NCI-H1092 treated with DMSO at 0.1 percent for 48 hours (cell line): ENCODE data around the gene WDR87.
"Not testable (repeated sequence)": the region's sequence is repeated elsewhere in the genome, so short reads cannot be mapped to it uniquely, and the experiment has no call there.

Source experiments
- DNase-seq: peaks from one replicate; lab custom pipeline; 2025; lab: John Stamatoyannopoulos, UW

WDR87 gene

DNA sequence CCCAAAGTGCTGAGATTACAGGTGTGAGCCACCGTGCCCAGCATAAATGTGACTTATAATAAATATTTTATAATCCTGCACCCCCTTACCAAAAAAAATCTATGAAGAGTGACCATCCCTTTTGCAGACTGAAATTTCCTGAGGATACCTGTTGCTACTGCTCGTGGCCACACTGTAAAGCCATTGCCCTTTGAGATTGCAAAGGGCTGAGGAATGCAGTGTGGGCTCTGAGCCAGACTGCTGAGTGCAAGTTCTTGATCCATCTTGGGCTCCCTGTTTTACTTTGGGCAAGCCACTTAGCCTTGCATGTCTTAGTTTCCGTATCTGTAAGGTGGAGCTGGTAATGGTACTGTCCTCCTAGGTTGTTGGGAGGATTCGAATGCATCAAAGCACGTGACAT, 24.0 kb upstream of the WDR87 start:
- no peak for DNase-seq

DNA sequence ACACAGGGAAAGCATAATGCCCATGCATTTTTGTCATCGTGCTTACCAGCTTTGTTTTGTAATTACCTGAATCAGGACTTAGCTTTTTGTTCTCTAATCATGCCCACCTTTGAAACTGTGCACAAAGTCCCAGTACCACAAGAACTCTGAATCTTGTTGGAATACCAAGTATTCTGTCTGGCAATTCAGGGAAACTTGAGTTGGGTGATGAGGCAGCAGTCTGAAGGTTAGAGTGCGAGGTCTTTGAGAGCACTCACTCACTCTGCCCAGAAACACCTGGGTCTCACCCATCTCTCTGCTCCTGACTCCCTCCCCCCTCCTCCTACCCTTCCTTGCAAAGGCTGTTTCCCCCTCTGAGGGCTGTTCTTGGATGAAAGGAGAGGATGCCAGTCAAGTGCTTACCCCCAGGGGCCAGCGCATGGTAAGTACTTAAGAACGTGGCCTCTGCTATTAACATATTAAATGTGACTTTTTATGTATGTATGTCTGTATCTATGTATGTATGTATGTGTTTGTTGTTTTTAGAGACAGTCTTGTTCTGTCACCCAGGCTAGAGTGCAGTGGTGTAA, 23.0 kb upstream of the WDR87 start:
- no peak for DNase-seq

DNA sequence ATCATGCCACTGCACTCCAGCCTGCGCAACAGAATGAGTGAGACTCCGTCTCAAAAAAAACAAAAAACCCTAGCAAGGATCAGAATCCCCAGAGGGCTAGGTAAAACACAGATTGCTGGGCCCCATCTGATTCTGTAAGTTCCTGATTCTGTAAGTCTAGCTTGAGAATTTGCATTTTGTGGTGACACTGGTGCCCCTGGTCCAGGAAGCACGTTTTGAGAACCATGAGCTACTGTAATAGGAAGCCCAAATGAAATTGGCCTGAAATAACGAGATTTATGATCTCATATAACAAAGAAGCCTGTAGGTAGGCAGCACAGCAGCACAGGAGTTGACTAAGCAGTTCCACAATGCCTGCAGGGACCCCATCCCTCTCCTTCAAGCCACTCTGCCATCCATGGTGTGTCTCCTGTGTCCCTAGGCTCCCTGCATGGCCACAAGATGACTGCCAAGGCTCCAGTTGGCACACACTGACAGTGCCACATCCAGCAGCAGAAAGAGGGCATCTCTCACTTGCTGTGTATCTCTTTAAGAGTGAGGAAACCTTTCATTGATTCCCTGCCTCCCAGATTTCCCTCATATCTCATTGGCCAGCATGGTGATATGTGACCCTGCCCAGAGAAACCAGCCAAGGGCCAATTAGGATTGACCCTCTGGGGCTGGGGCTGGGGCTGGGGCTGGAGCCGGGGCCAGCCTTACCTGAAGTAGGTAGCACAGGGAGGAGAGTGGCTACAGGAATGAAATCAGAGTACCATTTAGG, 22.3 kb upstream of the WDR87 start:
- DNase-seq: no peak

- no peak for DNase-seq
Observed at GRCh38 chr19:37926711-37927110, 20.3 kb upstream of the WDR87 start.

DNA sequence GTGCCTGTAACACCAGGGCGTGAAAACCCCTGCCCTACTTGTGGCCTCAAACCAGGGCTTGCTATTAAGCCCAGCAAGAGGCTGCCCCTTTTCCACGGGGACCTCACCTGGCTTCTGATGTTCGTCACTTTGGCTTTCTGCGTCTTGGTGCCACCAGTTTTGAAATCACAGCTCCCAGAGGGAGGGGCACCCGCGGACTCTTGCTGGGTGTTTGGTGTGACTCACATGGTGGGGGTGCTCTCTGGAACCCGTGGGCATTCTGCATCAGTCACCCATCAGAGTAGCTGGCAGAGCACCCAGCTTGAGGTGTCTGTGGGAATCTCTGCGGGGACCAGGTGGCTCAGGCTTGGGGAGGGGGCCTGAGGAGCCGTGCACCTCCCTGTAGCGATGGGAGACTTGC, 19.9 kb upstream of the WDR87 start:
- DNase-seq: no peak

GRCh38 chr19:37925212-37925611, 18.8 kb upstream of the WDR87 start:
- no peak for DNase-seq

GRCh38 chr19:37924573-37924972, 18.2 kb upstream of the WDR87 start:
- DNase-seq: not testable (repeated sequence)

GRCh38 chr19:37920591-37921450, 14.4 kb upstream of the WDR87 start:
- peak; percentile 5 for DNase-seq

DNA sequence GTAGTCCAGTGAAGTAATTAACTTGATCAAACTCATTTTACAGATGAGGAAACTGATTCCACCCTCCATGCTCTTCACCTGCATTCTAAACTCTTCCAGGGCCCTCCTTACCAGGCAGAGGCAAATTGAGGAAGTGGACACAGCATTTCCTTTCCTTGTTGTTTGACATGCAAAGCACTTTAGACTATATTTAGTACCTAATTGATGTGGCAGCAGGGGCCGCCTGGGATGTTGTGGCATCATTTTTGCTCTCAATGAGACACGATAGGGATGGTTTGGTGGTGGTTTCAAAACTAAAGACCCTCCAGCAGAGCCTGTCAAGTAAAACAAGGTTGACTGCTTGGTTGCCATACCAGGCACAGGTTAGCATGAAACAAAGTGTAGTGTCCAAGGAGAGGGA, 8.5 kb upstream of the WDR87 start:
- no peak for DNase-seq

DNA sequence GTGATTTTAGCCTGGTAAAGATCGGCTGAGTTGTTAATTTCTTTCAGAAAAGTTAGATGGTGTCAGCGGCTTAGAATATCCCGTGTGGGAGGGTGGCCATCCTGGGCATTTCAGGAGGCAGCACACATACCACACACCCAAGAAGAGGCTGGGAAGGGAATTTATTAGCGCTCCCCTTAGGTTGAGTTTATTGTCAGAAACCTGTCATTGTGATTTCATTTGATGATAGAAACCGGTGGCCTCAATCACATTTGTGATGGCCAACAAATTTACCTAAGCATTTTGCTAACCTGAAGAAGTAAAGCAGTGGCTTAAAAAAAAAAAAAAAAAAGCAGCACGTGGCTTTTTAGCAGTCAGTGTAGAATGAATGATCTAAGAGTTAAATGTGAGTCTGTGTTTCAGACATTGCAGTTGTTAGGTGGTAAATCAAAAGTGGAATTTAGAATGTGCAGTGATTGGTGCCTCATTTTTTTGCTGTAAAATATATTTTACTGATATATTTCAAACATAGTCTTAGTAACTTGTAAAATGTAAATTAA, 3.3 kb upstream of the WDR87 start:
- DNase-seq: no peak

GRCh38 chr19:37907735-37908455, 1.5 kb upstream of the WDR87 start:
- DNase-seq: no peak

- peak; percentile 92 for DNase-seq
Observed at GRCh38 chr19:37906869-37907734, 708 bp upstream of the WDR87 start, which contains the start of gene SIPA1L3. Gene SIPA1L3, plus strand, starts transcription at chr19:37907208. Its CDS starts 174,358 bp downstream, at chr19:38081566.

GRCh38 chr19:37903096-37903495, 3.3 kb downstream of the WDR87 start:
- no peak for DNase-seq

- peak; percentile 69 for DNase-seq
Observed at GRCh38 chr19:37902668-37903067, 3.7 kb downstream of the WDR87 start.

- no peak for DNase-seq
Observed at GRCh38 chr19:37899966-37900365, 6.4 kb downstream of the WDR87 start.

- no peak for DNase-seq
Observed at GRCh38 chr19:37899453-37899852, 6.9 kb downstream of the WDR87 start.

- DNase-seq: no peak
Observed at GRCh38 chr19:37896180-37896579, 10.2 kb downstream of the WDR87 start.

GRCh38 chr19:37893845-37894575, 12.4 kb downstream of the WDR87 start:
- no peak for DNase-seq

DNA sequence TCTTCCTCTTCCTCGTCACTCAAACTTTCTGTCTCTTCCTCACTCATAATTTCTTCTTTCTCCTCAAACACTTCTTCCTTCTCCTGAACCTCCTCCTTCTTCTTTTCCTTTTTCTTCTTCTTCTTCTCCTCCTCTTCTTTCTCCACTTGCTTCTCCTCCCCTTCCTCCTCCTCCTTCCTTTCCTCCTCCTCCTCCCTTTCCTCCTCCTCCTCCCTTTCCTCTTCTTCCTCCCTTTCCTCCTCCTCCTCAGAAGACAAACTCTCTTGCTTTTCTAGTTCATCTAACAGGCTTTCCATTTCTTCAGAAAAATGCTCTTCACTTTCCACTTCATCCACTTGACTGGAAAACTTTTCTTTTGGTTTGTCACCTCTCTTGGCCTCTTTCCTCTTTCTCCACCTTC, 19.8 kb downstream of the WDR87 start:
- no peak for DNase-seq

- no peak for DNase-seq
Observed at GRCh38 chr19:37885392-37885791, 21.0 kb downstream of the WDR87 start.
